ENCODE results near the gene MAP1LC3B.

The MAP1LC3B gene

DNA sequence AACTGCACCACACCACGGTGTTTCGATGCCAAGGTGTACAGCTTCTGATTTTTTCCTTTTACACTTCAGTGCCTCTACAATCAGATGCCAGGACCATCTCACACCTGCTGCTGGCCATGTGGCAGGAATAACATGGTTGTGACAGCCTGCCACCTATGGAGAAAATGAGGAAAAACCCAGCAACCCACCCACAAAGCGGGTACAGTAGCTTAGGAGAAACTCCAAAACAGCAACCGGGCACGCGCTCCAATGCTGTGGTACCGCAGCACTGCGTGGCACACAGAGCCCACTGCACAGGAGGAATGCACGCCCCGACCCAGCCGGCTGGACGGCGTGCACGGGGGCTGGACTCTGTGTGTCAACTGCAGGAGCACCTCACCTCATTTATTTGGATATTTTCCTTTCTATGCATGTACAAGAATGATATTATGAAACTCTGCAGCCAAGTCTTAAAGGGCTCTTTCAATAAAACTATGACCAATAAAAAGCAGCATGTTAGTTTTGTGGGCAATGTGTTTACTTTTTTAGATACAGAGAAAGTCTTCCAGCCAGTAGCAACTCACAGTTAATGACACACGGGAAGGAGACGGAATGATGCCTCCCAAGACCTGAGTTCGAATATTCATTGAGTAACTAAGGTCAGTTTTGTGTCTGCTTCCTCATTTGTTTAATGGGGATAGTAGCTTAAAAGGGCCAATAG, 45.9 kb downstream of the MAP1LC3B start:
- ATAC-seq, result no peak
- TF ChIP-seq ZFP3 (CRISPR knock-in tag; IDR thresholded peaks at IDR 0.05) (no peak), SNAI2 (CRISPR knock-in tag; IDR thresholded peaks at IDR 0.05) (no peak), OSR1 (CRISPR knock-in tag; IDR thresholded peaks at IDR 0.05) (no peak), GLIS3 (CRISPR knock-in tag; IDR thresholded peaks at IDR 0.05) (no peak), BACH2 (CRISPR knock-in tag; IDR thresholded peaks at IDR 0.05; ENCODE audit: borderline replicate concordance) (no peak), CSDC2 (CRISPR knock-in tag; IDR thresholded peaks at IDR 0.05) (no peak), ZNF8 (CRISPR knock-in tag; IDR thresholded peaks at IDR 0.05) (no peak), ARNTL (CRISPR knock-in tag; IDR thresholded peaks at IDR 0.05; ENCODE audit: borderline replicate concordance, low read depth) (no peak), ZFP30 (CRISPR knock-in tag; IDR thresholded peaks at IDR 0.05) (no peak), TOX (CRISPR knock-in tag; IDR thresholded peaks at IDR 0.05; ENCODE audit: borderline replicate concordance) (no peak), TCF4 (CRISPR knock-in tag; IDR thresholded peaks at IDR 0.05; ENCODE audit: borderline replicate concordance) (no peak), RARB (CRISPR knock-in tag; IDR thresholded peaks at IDR 0.05) (no peak), ISL1 (CRISPR knock-in tag; IDR thresholded peaks at IDR 0.05) (no peak)
- TF ChIP-seq, protein P1, sequence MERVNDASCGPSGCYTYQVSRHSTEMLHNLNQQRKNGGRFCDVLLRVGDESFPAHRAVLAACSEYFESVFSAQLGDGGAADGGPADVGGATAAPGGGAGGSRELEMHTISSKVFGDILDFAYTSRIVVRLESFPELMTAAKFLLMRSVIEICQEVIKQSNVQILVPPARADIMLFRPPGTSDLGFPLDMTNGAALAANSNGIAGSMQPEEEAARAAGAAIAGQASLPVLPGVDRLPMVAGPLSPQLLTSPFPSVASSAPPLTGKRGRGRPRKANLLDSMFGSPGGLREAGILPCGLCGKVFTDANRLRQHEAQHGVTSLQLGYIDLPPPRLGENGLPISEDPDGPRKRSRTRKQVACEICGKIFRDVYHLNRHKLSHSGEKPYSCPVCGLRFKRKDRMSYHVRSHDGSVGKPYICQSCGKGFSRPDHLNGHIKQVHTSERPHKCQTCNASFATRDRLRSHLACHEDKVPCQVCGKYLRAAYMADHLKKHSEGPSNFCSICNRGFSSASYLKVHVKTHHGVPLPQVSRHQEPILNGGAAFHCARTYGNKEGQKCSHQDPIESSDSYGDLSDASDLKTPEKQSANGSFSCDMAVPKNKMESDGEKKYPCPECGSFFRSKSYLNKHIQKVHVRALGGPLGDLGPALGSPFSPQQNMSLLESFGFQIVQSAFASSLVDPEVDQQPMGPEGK (CRISPR knock-in tag; IDR thresholded peaks at IDR 0.05; ENCODE audit: borderline replicate concordance), result no peak
- TF ChIP-seq, protein P2, sequence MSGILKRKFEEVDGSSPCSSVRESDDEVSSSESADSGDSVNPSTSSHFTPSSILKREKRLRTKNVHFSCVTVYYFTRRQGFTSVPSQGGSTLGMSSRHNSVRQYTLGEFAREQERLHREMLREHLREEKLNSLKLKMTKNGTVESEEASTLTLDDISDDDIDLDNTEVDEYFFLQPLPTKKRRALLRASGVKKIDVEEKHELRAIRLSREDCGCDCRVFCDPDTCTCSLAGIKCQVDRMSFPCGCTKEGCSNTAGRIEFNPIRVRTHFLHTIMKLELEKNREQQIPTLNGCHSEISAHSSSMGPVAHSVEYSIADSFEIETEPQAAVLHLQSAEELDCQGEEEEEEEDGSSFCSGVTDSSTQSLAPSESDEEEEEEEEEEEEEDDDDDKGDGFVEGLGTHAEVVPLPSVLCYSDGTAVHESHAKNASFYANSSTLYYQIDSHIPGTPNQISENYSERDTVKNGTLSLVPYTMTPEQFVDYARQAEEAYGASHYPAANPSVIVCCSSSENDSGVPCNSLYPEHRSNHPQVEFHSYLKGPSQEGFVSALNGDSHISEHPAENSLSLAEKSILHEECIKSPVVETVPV (CRISPR knock-in tag; IDR thresholded peaks at IDR 0.05), result no peak
- TF ChIP-seq, protein P3, sequence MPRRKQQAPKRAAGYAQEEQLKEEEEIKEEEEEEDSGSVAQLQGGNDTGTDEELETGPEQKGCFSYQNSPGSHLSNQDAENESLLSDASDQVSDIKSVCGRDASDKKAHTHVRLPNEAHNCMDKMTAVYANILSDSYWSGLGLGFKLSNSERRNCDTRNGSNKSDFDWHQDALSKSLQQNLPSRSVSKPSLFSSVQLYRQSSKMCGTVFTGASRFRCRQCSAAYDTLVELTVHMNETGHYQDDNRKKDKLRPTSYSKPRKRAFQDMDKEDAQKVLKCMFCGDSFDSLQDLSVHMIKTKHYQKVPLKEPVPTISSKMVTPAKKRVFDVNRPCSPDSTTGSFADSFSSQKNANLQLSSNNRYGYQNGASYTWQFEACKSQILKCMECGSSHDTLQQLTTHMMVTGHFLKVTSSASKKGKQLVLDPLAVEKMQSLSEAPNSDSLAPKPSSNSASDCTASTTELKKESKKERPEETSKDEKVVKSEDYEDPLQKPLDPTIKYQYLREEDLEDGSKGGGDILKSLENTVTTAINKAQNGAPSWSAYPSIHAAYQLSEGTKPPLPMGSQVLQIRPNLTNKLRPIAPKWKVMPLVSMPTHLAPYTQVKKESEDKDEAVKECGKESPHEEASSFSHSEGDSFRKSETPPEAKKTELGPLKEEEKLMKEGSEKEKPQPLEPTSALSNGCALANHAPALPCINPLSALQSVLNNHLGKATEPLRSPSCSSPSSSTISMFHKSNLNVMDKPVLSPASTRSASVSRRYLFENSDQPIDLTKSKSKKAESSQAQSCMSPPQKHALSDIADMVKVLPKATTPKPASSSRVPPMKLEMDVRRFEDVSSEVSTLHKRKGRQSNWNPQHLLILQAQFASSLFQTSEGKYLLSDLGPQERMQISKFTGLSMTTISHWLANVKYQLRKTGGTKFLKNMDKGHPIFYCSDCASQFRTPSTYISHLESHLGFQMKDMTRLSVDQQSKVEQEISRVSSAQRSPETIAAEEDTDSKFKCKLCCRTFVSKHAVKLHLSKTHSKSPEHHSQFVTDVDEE (CRISPR knock-in tag; IDR thresholded peaks at IDR 0.05), result no peak
- TF ChIP-seq, protein P4, sequence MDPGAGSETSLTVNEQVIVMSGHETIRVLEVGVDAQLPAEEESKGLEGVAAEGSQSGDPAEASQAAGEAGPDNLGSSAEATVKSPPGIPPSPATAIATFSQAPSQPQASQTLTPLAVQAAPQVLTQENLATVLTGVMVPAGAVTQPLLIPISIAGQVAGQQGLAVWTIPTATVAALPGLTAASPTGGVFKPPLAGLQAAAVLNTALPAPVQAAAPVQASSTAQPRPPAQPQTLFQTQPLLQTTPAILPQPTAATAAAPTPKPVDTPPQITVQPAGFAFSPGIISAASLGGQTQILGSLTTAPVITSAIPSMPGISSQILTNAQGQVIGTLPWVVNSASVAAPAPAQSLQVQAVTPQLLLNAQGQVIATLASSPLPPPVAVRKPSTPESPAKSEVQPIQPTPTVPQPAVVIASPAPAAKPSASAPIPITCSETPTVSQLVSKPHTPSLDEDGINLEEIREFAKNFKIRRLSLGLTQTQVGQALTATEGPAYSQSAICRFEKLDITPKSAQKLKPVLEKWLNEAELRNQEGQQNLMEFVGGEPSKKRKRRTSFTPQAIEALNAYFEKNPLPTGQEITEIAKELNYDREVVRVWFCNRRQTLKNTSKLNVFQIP (CRISPR knock-in tag; IDR thresholded peaks at IDR 0.05; ENCODE audit: borderline replicate concordance, low read depth), result no peak

DNA sequence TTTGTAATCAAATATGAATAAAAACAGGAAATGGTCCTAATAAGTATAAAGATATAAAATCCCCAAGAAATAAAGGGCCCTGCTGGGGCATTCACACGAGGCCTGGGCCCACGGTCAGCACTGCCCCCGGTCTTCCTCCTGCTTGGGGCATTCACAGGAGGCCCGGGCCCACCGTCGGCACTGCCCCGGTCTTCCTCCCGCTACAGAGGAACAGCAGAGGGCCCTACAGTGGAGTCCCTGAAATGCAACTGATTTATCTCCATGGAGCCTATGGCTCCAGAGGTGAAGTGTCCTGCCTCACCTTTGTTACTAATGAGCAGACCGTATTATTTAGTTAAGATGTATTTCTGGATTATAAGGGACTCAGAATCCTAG, 46.5 kb downstream of the MAP1LC3B start:
- TF ChIP-seq CSDC2 (CRISPR knock-in tag; IDR thresholded peaks at IDR 0.05), result no peak
- TF ChIP-seq, protein P2 (CRISPR knock-in tag; IDR thresholded peaks at IDR 0.05), result no peak
- no peak for TF ChIP-seq ZFP3 (CRISPR knock-in tag; IDR thresholded peaks at IDR 0.05)
- TF ChIP-seq, protein P5, sequence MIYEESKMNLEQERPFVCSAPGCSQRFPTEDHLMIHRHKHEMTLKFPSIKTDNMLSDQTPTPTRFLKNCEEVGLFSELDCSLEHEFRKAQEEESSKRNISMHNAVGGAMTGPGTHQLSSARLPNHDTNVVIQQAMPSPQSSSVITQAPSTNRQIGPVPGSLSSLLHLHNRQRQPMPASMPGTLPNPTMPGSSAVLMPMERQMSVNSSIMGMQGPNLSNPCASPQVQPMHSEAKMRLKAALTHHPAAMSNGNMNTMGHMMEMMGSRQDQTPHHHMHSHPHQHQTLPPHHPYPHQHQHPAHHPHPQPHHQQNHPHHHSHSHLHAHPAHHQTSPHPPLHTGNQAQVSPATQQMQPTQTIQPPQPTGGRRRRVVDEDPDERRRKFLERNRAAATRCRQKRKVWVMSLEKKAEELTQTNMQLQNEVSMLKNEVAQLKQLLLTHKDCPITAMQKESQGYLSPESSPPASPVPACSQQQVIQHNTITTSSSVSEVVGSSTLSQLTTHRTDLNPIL (CRISPR knock-in tag; IDR thresholded peaks at IDR 0.05; ENCODE audit: low read depth), result no peak
- no peak for TF ChIP-seq RARB (CRISPR knock-in tag; IDR thresholded peaks at IDR 0.05)
- no peak for ATAC-seq

DNA sequence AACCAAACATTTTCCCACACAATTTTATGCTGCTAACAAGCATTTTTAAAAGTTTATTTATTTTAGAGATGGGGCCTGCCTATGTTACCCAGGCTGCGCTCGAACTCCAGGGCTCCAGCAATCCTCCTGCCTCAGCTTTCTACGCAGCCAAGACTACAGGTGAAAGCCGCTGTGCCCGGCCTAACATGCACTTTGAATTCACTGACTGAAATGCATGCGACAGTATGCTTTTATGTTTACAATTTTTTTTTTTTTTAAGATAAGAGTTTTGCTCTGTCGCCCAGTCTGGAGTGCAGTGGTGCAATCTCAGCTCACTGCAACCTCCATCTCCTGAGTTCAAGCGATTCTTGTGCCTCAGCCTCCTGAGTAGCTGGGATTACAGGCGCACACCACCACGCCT, 47.8 kb downstream of the MAP1LC3B start:
- TF ChIP-seq, protein P2 (CRISPR knock-in tag; IDR thresholded peaks at IDR 0.05), result no peak
- TF ChIP-seq GLIS3 (CRISPR knock-in tag; IDR thresholded peaks at IDR 0.05) (no peak), ISL1 (CRISPR knock-in tag; IDR thresholded peaks at IDR 0.05) (no peak), RARB (CRISPR knock-in tag; IDR thresholded peaks at IDR 0.05) (no peak), ZFP3 (CRISPR knock-in tag; IDR thresholded peaks at IDR 0.05) (no peak), ESRRG (CRISPR knock-in tag; IDR thresholded peaks at IDR 0.05) (no peak), TOX (CRISPR knock-in tag; IDR thresholded peaks at IDR 0.05; ENCODE audit: borderline replicate concordance) (no peak)
- TF ChIP-seq, protein P4 (CRISPR knock-in tag; IDR thresholded peaks at IDR 0.05; ENCODE audit: borderline replicate concordance, low read depth), result no peak
- no peak for ATAC-seq

Measured in SK-N-SH treated with all-trans-retinoic acid at 6 μM for 48 hours (cell line).